Keratinocyte (primary cell): ENCODE data around the gene CPEB1. TPM values are rescaled to one million over a fixed set of nuclear protein-coding genes. Genes with fewer than 3 reads are reported as not detected.
"Not testable (repeated sequence)": the region's sequence is repeated elsewhere in the genome, so short reads cannot be mapped to it uniquely, and the experiment has no call there.

Experiments
- DNase-seq: peaks from one replicate; pipeline ENCODE4 v3.0.0-alpha.2; 2011; ENCODE audit warnings: low read depth, missing footprints, low spot score
- FAIRE-seq: peaks from 2 replicates; lab custom pipeline; 2011; peaks lifted over from hg19 to GRCh38; lab: Jason Lieb, UNC
- H2AFZ ChIP-seq: 2 replicates; pipeline ENCODE4 v1.6.0; 2012; ENCODE audit warnings: low read length, control low read depth, inconsistent platforms; ENCODE audit not compliant: control insufficient read depth
- H3K27ac ChIP-seq: 2 replicates; pipeline ENCODE4 v1.5.1; 2011; ENCODE audit warnings: low read length; ENCODE audit not compliant: control insufficient read depth, insufficient read depth
- H3K27me3 ChIP-seq: 3 replicates; pipeline ENCODE4 v1.6.0; 2011; ENCODE audit warnings: low read length; ENCODE audit not compliant: control insufficient read depth, insufficient read depth; ENCODE audit errors: extremely low read depth
- H3K36me3 ChIP-seq, 2 experiments: 2 replicates in 1 of 2; 3 replicates in 1 of 2; pipeline ENCODE4 v1.5.1; 2011; ENCODE audit warnings: low read length in 2 of 2, mild to moderate bottlenecking in 1 of 2; ENCODE audit not compliant: control insufficient read depth in 2 of 2, insufficient read depth in 2 of 2; ENCODE audit errors: extremely low read depth in 1 of 2
- H3K4me1 ChIP-seq: 3 replicates; pipeline ENCODE4 v1.5.1; 2011; ENCODE audit warnings: low read length; ENCODE audit not compliant: control insufficient read depth, insufficient read depth; ENCODE audit errors: extremely low read depth
- H3K4me2 ChIP-seq: 3 replicates; pipeline ENCODE4 v1.6.0; 2011; ENCODE audit warnings: low read depth, low read length; ENCODE audit not compliant: control insufficient read depth, insufficient read depth; ENCODE audit errors: extremely low read depth
- H3K4me3 ChIP-seq, 3 experiments: fragments of 200-600 bp in 1 of 3; sonication (generic) in 1 of 3; 2 replicates in 2 of 3; 3 replicates in 1 of 3; pipeline ENCODE4 v1.5.1; 2011 to 2016; ENCODE audit warnings: low read length in 3 of 3, mild to moderate bottlenecking in 3 of 3, control low read depth in 2 of 3, inconsistent platforms in 1 of 3, low read depth in 1 of 3, mixed read lengths in 1 of 3, mixed run types in 1 of 3, moderate library complexity in 1 of 3; ENCODE audit not compliant: control insufficient read depth in 2 of 3, insufficient read depth in 2 of 3; ENCODE audit errors: extremely low read depth in 1 of 3
- H3K79me2 ChIP-seq: 2 replicates; pipeline ENCODE4 v1.6.0; 2012; ENCODE audit warnings: low read length; ENCODE audit not compliant: control insufficient read depth, insufficient read depth
- H3K9ac ChIP-seq: 3 replicates; pipeline ENCODE4 v1.6.0; 2011; ENCODE audit warnings: low read length; ENCODE audit not compliant: control insufficient read depth, insufficient read depth; ENCODE audit errors: extremely low read depth
- H3K9me1 ChIP-seq: 3 replicates; pipeline ENCODE4 v1.6.0; 2011; ENCODE audit warnings: low read length; ENCODE audit not compliant: control insufficient read depth, insufficient read depth; ENCODE audit errors: extremely low read depth
- H3K9me3 ChIP-seq: 2 replicates; pipeline ENCODE4 v1.5.1; 2012; ENCODE audit warnings: low read depth, low read length; ENCODE audit not compliant: control insufficient read depth
- H4K20me1 ChIP-seq: 3 replicates; pipeline ENCODE4 v1.6.0; 2011; ENCODE audit warnings: low read length; ENCODE audit not compliant: control insufficient read depth, insufficient read depth; ENCODE audit errors: extremely low read depth
- EZH2 ChIP-seq: IDR thresholded peaks from one replicate; pipeline ENCODE4 v1.6.1; 2012; ENCODE audit warnings: inconsistent platforms, mild to moderate bottlenecking, low read length, moderate library complexity
- dilution Hi-C: fragments of 300-500 bp; cut with MboI; formaldehyde crosslinking; loops from one replicate; pipeline ENCODE4 v1.7.0; 2020; ENCODE audit warnings: low sequenced_read_pairs; ENCODE audit not compliant: extremely low pct_ligation_motif_present
- polyA plus RNA-seq, 5 experiments: library from polyadenylated mRNA; depleted of rRNA in 3 of 5; stranded (reverse) in 3 of 5; stranded (forward) in 1 of 5; unstranded in 1 of 5; fragments of >200 nt; gene quantifications; 1 replicate in 1 of 5; 2 replicates in 3 of 5; 3 replicates in 1 of 5; pipeline versions ENCODE4 v1.2.1 to v1.2.3, GENCODE V29; 2011 to 2012; ENCODE audit warnings: missing spikeins in 2 of 5, low read depth in 1 of 5, low replicate concordance in 1 of 5

CPEB1 gene
- polyA plus RNA-seq, 1 donor (not counting 4 experiments of a cell fraction or from before 2014, with no cell fraction given): 0.16 TPM

- no peak for FAIRE-seq
- dilution Hi-C loops: no loop called here
- Histone ChIP-seq H3K27me3 (no peaks in the 10 kb centered on the region), H3K9ac (no peak overlapping the region), H2AFZ (no peak overlapping the region), H3K4me3 (no peak overlapping the region), H3K36me3 (peaks cover 34 to 38% of the 10 kb centered on the region in 2 experiments), H3K27ac (no peak overlapping the region), H3K9me3 (no peaks in the 10 kb centered on the region), H3K4me1 (peaks cover 22% of the 10 kb centered on the region), H4K20me1 (peaks cover 30% of the 10 kb centered on the region), H3K79me2 (peaks cover 36% of the 10 kb centered on the region), H3K4me2 (no peak overlapping the region), H3K9me1 (no peaks in the 10 kb centered on the region)
- no peak for TF ChIP-seq EZH2
- no peak for DNase-seq
Observed at GRCh38 chr15:82535566-82536408, 111.4 kb downstream of the CPEB1 start.

- H3K4me3 ChIP-seq, H3K9me3 ChIP-seq, H3K9me1 ChIP-seq, FAIRE-seq, H3K4me2 ChIP-seq, H3K27me3 ChIP-seq, dilution Hi-C loops, H3K27ac ChIP-seq, H3K9ac ChIP-seq, DNase-seq, H2AFZ ChIP-seq: not testable (repeated sequence)
- Histone ChIP-seq H3K4me1 (peaks cover 22% of the 10 kb centered on the region), H3K79me2 (peaks cover 34% of the 10 kb centered on the region), H4K20me1 (peaks cover 30% of the 10 kb centered on the region), H3K36me3 (peaks cover 34 to 38% of the 10 kb centered on the region in 2 experiments)
Observed at GRCh38 chr15:82535151-82535550, 112.0 kb downstream of the CPEB1 start.

GRCh38 chr15:82534457-82534861 lies 112.7 kb downstream of the CPEB1 start:
- H3K27ac ChIP-seq, H3K9me3 ChIP-seq, H2AFZ ChIP-seq, dilution Hi-C loops, DNase-seq, H3K4me3 ChIP-seq, H3K27me3 ChIP-seq, FAIRE-seq, H3K9ac ChIP-seq, H3K9me1 ChIP-seq, H3K4me2 ChIP-seq: not testable (repeated sequence)
- Histone ChIP-seq H3K4me1 (peaks cover 22% of the 10 kb centered on the region), H3K79me2 (peaks cover 27% of the 10 kb centered on the region), H4K20me1 (peaks cover 30% of the 10 kb centered on the region), H3K36me3 (peaks cover 33 to 34% of the 10 kb centered on the region in 2 experiments)
